HepG2 (cell line): ENCODE measurements around the gene PSMD4. TPM values are rescaled to one million over a fixed set of nuclear protein-coding genes. Genes with fewer than 3 reads are reported as not detected.

ENCODE experiments used
- DR1 ChIP-seq: sonication (generic); formaldehyde crosslinking; IDR thresholded peaks from 2 replicates; pipeline ENCODE4 v1.8.0; 2021; ENCODE audit warnings: mild to moderate bottlenecking, missing genetic modification reagents, inconsistent platforms
- ELF4 ChIP-seq: sonication (generic); formaldehyde crosslinking; IDR thresholded peaks from 2 replicates; pipeline ENCODE4 v1.5.0; 2020; ENCODE audit warnings: missing genetic modification reagents, mild to moderate bottlenecking, moderate library complexity, borderline replicate concordance
- HMGA1 ChIP-seq: sonication (generic); formaldehyde crosslinking; conservative IDR thresholded peaks from 2 replicates; pipeline ENCODE4 v1.4.0; 2020; ENCODE audit warnings: missing genetic modification reagents
- KLF13 ChIP-seq: sonication (generic); formaldehyde crosslinking; IDR thresholded peaks from 2 replicates; pipeline ENCODE4 v1.4.0; 2020; ENCODE audit warnings: mild to moderate bottlenecking, missing genetic modification reagents
- KLF16 ChIP-seq, 2 experiments: sonication (generic) in 1 of 2; formaldehyde crosslinking in 1 of 2; IDR thresholded peaks; 2 replicates each; pipeline versions ENCODE4 v1.6.1 to v1.8.0; 2016 to 2023; ENCODE audit warnings: missing genetic modification reagents in 2 of 2, missing compliant biosample characterization in 1 of 2
- NFKB2 ChIP-seq: sonication (generic); formaldehyde crosslinking; IDR thresholded peaks from 2 replicates; pipeline ENCODE4 v1.4.0; 2020; ENCODE audit warnings: missing genetic modification reagents, borderline replicate concordance
- PHF5A ChIP-seq: IDR thresholded peaks from one replicate; pipeline ENCODE4 v1.6.1; 2018; ENCODE audit warnings: low read depth, missing genetic modification reagents; ENCODE audit not compliant: unreplicated experiment
- PITX1 ChIP-seq: sonication (generic); formaldehyde crosslinking; IDR thresholded peaks from 2 replicates; pipeline ENCODE4 v1.5.1; 2020; ENCODE audit warnings: mild to moderate bottlenecking, missing genetic modification reagents
- RARG ChIP-seq: sonication (generic); formaldehyde crosslinking; IDR thresholded peaks from 2 replicates; pipeline ENCODE4 v1.4.0; 2020; ENCODE audit warnings: low read depth, mild to moderate bottlenecking, missing genetic modification reagents
- RBAK ChIP-seq: sonication (generic); formaldehyde crosslinking; IDR thresholded peaks from 2 replicates; pipeline ENCODE4 v1.5.1; 2020; ENCODE audit warnings: mild to moderate bottlenecking, missing genetic modification reagents
- RFXAP ChIP-seq: sonication (generic); formaldehyde crosslinking; IDR thresholded peaks from 2 replicates; pipeline ENCODE4 v1.4.0; 2020; ENCODE audit warnings: missing genetic modification reagents, borderline replicate concordance
- RXRB ChIP-seq: IDR thresholded peaks from 2 replicates; pipeline ENCODE4 v1.6.1; 2016; ENCODE audit warnings: borderline replicate concordance, missing genetic modification reagents, missing compliant biosample characterization
- SRSF4 ChIP-seq: fragments of 200-400 bp; formaldehyde crosslinking; IDR thresholded peaks from one replicate; pipeline ENCODE4 v1.6.1; 2018; ENCODE audit warnings: mild to moderate bottlenecking, low read depth, low read length, moderate library complexity; ENCODE audit not compliant: poor library complexity, severe bottlenecking
- TEF ChIP-seq: sonication (generic); formaldehyde crosslinking; IDR thresholded peaks from 2 replicates; pipeline ENCODE4 v1.5.0; 2020; ENCODE audit warnings: missing genetic modification reagents
- ZBTB38 ChIP-seq: sonication (generic); formaldehyde crosslinking; IDR thresholded peaks from 2 replicates; pipeline ENCODE4 v1.5.1; 2020; ENCODE audit warnings: mild to moderate bottlenecking, missing genetic modification reagents
- ZNF781 ChIP-seq: sonication (generic); formaldehyde crosslinking; IDR thresholded peaks from 2 replicates; pipeline ENCODE4 v1.5.1; 2020; ENCODE audit warnings: borderline replicate concordance, mild to moderate bottlenecking, missing genetic modification reagents; ENCODE audit errors: not compliant biosample characterization
- ZSCAN20 ChIP-seq: sonication (generic); formaldehyde crosslinking; IDR thresholded peaks from 2 replicates; pipeline ENCODE4 v1.4.0; 2020; ENCODE audit warnings: missing genetic modification reagents, mild to moderate bottlenecking, borderline replicate concordance
- polyA plus RNA-seq, 8 experiments: library from polyadenylated mRNA; depleted of rRNA in 3 of 8; stranded (reverse) in 7 of 8; unstranded in 1 of 8; fragments of >200 nt; fragmentation: Illumina TruSeq in 4 of 8; extraction: Trizol in 4 of 8; gene quantifications; 2 replicates each; pipeline versions ENCODE4 v1.2.1 to v1.2.3, GENCODE V29; 2011 to 2016; ENCODE audit warnings: low read depth in 4 of 8, missing spikeins in 1 of 8, mixed read lengths in 1 of 8; ENCODE audit not compliant: insufficient read depth in 1 of 8
- total RNA-seq, 5 experiments: library from RNA; depleted of rRNA; stranded (reverse); fragments of >200 nt; fragmentation: Illumina TruSeq; extraction: Trizol; gene quantifications; 2 replicates each; pipeline ENCODE4 v1.2.3, GENCODE V29; 2016; ENCODE audit warnings: low read depth in 1 of 5
- TF ChIP-seq, protein P1 (sequence below): sonication (generic); formaldehyde crosslinking; IDR thresholded peaks from 2 replicates; pipeline ENCODE4 v1.4.0; 2020; ENCODE audit warnings: missing genetic modification reagents, mild to moderate bottlenecking, borderline replicate concordance
- TF ChIP-seq, protein P2 (sequence below): sonication (generic); formaldehyde crosslinking; IDR thresholded peaks from 2 replicates; pipeline ENCODE4 v1.4.0; 2020; ENCODE audit warnings: mild to moderate bottlenecking, missing genetic modification reagents

Gene PSMD4
- total and polyA plus RNA-seq, 2 of the 13 experiments (the other 11 are each of a cell fraction or from before 2014, with no cell fraction given), result 194 to 243 TPM

- TF ChIP-seq, protein P1, sequence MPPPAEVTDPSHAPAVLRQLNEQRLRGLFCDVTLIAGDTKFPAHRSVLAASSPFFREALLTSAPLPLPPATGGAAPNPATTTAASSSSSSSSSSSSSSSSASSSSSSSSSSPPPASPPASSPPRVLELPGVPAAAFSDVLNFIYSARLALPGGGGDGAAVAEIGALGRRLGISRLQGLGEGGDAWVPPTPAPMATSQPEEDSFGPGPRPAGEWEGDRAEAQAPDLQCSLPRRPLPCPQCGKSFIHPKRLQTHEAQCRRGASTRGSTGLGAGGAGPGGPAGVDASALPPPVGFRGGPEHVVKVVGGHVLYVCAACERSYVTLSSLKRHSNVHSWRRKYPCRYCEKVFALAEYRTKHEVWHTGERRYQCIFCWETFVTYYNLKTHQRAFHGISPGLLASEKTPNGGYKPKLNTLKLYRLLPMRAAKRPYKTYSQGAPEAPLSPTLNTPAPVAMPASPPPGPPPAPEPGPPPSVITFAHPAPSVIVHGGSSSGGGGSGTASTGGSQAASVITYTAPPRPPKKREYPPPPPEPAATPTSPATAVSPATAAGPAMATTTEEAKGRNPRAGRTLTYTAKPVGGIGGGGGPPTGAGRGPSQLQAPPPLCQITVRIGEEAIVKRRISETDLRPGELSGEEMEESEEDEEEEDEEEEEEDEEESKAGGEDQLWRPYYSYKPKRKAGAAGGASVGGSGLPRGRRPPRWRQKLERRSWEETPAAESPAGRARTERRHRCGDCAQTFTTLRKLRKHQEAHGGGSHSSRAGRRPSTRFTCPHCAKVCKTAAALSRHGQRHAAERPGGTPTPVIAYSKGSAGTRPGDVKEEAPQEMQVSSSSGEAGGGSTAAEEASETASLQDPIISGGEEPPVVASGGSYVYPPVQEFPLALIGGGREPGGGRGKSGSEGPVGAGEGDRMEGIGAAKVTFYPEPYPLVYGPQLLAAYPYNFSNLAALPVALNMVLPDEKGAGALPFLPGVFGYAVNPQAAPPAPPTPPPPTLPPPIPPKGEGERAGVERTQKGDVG (CRISPR knock-in tag), result no peak
- TF ChIP-seq ZBTB38 (CRISPR knock-in tag) (no peak), RXRB (CRISPR knock-in tag) (peak; percentile 57; the same call in 1 of the 2 replicates), NFKB2 (CRISPR knock-in tag) (no peak), SRSF4 (no peak), RARG (no peak), KLF16 (CRISPR knock-in tag; IDR thresholded peaks at IDR 0.05) (no peak), HMGA1 (CRISPR knock-in tag) (no peak), KLF13 (no peak), ZSCAN20 (CRISPR knock-in tag) (no peak), DR1 (CRISPR knock-in tag) (no peak), RBAK (CRISPR knock-in tag) (no peak), TEF (CRISPR knock-in tag) (no peak), PHF5A (CRISPR knock-in tag) (no peak), RFXAP (CRISPR knock-in tag) (no peak), PITX1 (CRISPR knock-in tag) (no peak), ELF4 (CRISPR knock-in tag) (no peak), ZNF781 (CRISPR knock-in tag) (no peak)
- TF ChIP-seq, protein P2, sequence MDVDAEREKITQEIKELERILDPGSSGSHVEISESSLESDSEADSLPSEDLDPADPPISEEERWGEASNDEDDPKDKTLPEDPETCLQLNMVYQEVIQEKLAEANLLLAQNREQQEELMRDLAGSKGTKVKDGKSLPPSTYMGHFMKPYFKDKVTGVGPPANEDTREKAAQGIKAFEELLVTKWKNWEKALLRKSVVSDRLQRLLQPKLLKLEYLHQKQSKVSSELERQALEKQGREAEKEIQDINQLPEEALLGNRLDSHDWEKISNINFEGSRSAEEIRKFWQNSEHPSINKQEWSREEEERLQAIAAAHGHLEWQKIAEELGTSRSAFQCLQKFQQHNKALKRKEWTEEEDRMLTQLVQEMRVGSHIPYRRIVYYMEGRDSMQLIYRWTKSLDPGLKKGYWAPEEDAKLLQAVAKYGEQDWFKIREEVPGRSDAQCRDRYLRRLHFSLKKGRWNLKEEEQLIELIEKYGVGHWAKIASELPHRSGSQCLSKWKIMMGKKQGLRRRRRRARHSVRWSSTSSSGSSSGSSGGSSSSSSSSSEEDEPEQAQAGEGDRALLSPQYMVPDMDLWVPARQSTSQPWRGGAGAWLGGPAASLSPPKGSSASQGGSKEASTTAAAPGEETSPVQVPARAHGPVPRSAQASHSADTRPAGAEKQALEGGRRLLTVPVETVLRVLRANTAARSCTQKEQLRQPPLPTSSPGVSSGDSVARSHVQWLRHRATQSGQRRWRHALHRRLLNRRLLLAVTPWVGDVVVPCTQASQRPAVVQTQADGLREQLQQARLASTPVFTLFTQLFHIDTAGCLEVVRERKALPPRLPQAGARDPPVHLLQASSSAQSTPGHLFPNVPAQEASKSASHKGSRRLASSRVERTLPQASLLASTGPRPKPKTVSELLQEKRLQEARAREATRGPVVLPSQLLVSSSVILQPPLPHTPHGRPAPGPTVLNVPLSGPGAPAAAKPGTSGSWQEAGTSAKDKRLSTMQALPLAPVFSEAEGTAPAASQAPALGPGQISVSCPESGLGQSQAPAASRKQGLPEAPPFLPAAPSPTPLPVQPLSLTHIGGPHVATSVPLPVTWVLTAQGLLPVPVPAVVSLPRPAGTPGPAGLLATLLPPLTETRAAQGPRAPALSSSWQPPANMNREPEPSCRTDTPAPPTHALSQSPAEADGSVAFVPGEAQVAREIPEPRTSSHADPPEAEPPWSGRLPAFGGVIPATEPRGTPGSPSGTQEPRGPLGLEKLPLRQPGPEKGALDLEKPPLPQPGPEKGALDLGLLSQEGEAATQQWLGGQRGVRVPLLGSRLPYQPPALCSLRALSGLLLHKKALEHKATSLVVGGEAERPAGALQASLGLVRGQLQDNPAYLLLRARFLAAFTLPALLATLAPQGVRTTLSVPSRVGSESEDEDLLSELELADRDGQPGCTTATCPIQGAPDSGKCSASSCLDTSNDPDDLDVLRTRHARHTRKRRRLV (CRISPR knock-in tag), result no peak
These were observed 57.2 kb downstream of the PSMD4 start (continued) for GRCh38 chr1:151311589-151312331.
